GM21515 (cell line): ENCODE measurements around the gene RCAN2.
"Not testable (repeated sequence)": the region's sequence is repeated elsewhere in the genome, so short reads cannot be mapped to it uniquely, and the experiment has no call there.

ENCODE experiments used
- ATAC-seq: cut with Tn5 transposase; IDR thresholded peaks from one replicate; pipeline ENCODE4 v1.9.1; 2021; ENCODE audit not compliant: unreplicated experiment

RCAN2 gene

DNA sequence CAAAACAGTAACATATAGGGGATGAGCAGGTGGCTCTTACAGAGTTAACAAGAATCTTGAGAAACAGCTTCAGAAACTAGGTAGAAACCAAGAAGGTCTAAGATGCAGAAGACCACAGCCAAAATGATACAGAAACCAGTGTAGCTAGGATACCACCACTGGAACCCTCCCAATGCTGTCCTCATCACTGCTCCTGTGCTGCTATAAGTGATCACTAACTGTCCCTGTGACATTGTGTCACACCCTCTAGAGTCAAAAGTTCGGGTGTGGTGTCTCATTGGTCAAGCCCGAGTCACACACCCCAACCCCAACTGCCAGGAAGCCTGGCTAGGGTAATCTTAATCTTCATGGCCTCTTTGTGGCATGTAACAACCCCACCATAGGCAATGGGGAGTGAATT is 153.1 kb downstream of the RCAN2 start:
- peak; percentile 90 for ATAC-seq

DNA sequence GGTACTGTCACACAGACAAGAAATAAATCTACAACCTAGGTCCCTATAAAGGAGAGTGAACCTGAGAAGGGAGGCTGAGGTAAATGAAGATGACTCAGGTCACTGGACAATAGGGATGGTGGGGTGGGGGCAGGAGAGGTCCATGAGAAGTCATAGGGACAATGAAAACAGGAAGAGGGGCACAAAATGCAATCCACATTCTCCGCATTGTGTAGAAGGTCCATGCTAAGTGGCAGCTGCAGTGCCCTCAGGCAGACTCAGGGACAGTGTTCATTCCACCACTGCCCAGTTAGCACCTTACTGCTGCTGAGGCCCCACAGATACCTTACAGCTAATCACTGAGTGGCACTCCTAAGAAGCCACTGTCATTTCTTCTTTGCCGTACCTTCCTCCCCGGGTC is 156.8 kb downstream of the RCAN2 start:
- ATAC-seq, result no peak

DNA sequence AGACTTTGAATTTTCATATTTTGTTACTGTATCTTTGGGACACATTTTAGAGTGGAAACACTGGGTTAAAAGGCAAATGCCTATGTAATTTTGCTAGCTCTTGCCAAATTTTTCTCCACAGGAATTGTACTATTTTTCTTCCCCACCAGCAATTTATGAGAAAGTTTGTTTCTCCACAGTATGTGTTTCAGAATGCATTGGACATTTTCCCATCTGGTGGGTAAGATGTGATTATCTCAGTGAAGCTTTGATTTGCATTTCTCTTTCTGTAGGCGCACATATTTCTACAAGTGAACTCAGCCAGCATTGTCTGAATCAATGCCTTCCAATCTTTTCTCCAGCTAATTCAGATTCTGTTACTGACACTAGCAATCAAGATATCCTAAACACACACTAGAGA is 157.8 kb downstream of the RCAN2 start:
- no peak for ATAC-seq

DNA sequence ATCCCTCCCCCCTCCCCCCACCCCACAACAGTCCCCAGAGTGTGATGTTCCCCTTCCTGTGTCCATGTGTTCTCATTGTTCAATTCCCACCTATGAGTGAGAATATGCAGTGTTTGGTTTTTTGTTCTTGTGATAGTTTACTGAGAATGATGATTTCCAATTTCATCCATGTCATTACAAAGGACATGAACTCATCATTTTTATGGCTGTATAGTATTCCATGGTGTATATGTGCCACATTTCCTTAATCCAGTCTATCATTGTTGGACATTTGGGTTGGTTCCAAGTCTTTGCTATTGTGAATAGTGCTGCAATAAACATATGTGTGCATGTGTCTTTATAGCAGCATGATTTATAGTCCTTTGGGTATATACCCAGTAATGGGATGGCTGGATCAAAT is 158.8 kb downstream of the RCAN2 start:
- not testable (repeated sequence) for ATAC-seq

DNA sequence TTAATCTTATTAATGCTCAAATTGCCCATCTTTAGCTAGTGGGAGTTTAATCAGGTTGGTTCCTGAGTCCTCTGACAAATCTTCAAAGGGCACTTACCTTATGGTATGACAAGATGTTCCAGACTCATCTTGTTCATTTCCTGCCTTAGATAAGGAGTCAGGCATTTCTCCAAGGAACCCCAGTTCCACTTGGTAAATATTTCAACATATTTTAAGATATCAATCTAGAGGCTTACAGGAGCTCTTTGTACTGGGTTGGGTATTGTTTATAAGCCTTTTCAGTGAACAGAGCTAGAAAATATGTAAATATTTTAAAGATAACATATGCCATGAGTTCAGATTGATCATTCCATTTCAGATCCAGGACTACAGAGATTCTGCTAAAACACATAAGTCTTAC is 159.8 kb downstream of the RCAN2 start:
- ATAC-seq, result no peak

DNA sequence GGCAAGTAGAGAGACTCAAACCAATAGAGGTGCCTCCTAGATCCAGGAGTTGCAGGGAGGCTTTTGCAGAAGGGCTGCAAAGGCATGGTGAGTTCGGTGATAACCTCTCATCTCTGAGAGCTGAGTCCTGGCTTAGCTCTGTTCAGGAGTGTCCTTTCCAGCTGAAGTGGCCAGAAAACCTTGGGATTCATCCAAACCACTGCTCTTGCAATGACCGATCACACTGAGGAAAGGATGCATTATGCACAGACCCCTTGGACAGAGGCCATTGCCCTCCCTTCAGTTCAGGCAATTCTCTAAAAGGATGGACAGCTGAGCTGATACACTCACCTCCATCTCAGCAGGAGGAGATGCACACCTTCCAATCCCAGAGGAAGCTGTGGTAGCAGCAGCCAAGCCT is 161.7 kb downstream of the RCAN2 start:
- ATAC-seq, result no peak

DNA sequence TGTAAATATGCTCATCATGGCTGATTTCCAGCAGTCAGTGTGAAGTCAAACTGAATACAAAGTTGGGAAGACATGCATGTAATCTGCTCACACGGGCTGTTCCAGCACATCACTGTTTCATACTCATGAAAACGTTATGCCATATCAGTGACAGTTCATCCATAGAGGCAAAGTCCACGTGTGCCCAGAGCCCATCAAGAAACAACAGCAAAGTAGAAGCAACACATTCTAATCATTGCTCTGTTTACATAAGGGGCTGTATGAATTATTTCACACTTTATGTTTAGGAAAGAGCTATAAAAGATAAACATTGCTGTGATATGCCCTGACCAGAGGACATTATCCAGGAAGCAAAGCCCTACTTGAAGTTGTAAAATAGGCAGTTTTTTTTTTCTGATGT is 163.5 kb downstream of the RCAN2 start:
- no peak for ATAC-seq

DNA sequence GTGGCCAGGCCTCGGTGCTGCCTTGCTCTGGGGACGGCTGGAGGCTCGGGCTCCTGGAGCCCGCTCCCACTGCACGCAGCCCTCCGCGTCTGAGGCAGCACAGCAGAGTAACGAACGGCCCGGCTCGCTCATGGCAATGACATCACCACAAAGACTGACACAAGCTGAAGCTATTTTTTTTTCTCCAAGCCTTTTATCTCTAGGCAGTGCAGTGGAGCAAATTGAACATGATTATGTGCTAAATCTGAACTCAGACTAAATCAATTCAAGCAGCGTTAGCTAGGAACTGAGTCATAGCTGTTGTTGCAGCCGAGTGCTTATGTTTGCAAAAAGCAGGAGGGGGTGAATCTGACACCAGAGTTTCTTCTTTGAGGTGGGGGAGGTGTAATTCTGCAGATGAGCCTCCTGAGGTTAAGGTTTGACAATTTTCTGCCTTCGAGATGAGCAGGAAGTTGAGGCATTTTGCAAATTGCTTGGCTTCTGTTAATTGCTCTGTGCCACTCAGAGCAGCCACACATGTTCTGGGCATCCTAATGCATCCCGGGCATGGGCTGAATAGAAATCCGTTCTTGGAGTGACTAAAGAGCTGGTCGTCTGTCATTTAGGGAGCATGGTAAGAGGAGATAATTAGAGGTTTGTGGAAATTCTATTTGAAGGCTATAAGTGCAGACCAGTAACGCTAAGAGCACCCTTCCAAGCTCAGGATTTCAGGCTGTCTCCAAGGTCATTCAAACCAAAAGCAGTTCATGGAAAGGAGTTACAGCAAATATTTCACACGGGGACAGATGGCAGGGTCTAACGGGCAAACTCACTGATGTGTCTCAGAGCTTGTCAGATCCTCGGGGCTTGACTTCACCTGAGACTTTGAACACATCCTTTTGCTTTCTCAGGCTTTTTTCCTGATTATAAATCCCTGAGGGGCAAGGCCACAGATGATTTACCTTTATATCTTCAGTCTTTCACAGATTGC is 165.4 kb downstream of the RCAN2 start:
- no peak for ATAC-seq

DNA sequence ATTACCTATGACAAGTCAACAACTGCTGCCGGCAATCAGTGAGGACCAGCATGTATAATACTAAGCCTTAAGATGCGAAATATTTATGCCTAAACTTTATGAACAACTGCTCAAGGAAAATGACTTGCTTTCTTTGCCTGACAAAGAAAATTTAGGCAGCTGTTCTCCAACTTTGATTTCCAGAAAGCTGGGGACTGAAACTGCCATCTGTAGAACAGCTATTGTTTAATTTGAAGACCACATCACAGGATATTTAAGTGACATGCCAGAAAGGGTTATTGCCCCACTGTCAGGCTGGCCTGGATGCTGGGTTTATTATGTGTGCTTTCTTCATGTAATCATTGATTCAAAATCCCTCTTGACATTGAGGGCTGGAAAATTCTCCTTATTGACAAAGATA is 166.5 kb downstream of the RCAN2 start:
- no peak for ATAC-seq

DNA sequence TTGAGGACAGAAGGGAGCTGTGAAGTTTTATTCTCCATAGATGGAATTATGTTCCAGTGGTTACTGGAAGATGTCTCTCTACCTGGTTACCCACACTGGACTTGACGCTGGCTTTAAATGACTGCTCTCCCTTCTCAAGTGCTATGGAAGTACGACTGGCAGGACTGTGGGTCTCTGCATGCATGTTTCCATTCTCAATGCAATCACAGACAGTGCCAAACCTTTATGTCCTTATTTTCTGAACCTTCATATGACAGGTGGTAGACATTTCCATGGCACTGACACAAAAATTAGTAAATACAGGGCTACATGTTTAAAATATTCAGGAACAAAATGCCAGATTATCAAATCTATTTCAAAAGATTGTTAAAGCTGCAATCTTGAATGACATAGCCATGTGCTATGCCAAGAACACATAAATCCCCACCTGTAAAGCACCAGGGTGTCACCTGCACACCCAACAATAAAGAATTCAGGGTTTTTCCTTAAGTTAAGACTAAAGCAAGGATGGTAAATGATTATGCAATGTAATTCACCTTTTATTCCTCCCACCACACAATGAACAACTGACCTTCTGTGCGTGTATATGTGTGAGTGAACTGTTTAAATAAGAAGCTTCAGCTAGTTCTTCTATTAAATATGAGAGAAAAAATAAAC is 167.2 kb downstream of the RCAN2 start:
- ATAC-seq, result no peak

DNA sequence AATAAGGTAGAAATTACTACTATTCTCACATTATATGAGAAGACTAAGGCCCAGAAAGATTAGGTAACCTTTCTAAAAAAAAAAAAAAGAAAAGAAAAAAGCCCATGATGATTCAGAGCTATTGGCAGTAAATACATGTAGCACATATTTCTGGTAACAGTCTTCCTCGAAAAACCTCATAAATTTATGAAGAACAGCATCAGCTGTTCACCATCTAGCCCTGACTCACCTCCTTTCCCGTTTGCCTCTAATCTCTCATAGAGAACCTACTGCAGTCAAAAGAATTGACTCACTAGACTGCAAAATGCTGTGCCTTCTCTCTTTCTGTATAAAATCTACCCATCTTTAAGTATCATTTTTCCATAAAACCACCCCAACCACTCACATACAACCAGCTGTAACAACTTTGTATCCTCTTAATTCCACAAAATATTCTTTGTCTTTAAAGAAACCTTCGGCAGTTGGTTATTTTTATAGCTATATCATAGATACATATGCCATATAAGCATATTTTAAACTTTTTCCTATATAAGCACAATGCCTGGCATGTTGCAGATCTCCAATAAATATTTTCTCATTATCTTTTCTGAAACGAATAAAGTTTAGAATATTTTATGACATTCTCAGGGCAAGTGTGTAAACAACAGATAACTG is 167.8 kb downstream of the RCAN2 start:
- no peak for ATAC-seq

DNA sequence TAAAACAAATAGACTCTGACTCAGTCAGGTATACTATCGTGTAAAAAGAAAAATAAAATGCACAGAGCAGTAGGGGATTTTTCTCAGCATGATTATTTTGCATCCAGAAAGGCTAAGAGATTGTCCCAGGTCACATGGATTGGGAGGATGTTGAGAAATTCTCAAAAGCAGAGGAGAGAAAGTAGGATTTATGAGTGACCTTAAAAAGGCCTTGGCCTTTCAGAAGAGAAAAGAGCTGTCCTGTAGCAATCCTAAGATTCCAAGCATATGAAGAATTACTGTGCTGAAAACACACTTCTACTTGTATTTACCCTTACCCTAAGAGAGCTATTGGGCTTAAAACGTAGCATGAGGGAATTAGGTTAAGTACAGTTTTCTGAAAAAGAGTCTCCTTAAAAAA is 170.7 kb downstream of the RCAN2 start:
- no peak for ATAC-seq

DNA sequence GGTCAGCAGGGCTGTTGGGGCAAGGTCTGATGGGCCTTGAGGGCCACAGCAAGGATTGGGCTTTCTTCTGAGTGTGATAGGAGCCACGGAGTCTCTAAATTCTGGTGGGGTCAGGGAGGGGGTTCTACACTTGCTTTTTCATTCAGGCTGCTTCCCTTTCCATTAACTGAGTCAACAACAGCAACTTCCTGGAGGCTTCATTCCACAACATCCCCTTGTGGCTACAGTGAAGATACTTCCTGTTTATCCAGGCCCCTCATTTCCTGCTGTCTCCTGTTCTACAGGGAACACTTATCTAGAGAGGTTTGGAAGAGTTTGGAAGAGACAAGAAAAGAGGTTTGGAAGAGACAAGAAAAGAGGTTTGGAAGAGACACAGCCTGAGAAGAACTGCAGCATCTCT is 175.7 kb downstream of the RCAN2 start:
- no peak for ATAC-seq

DNA sequence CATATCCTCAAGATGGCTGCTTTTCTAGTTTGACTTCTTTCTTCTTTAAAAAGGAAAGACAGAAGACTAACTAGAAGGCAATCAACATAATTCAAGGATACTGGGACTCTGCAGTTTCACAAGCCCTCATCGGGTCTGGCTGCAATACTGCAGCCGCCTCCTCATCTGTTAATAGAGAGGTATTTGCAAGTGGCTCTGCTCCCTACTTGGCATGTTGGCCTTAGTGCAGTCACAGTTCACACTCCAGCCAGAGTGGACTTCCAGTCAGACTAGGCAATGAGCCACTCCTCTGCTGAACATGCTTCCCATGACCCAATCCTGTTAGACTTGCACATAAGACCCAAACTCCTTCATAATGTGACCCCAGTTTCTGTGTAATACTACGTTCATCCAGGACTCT is 178.6 kb downstream of the RCAN2 start:
- no peak for ATAC-seq

DNA sequence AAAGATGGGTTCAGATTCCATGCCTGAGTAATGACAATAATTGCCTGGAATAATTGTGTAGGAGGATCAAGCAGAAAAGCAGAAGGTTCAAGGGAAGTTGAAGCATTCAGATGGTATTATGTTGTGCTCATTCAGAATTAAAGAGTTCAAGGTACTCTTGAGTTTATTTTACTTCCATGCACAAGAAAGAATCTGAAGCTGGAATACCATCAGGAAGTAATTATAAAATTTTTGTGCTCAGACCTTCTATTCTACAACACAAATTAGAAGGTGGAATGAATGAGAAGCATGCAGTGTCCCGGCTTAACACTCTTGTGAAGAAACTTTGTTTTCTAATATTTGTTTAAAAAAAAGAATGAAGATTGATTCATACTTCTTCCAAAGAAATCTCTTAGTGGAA is 181.1 kb downstream of the RCAN2 start:
- ATAC-seq, result no peak

DNA sequence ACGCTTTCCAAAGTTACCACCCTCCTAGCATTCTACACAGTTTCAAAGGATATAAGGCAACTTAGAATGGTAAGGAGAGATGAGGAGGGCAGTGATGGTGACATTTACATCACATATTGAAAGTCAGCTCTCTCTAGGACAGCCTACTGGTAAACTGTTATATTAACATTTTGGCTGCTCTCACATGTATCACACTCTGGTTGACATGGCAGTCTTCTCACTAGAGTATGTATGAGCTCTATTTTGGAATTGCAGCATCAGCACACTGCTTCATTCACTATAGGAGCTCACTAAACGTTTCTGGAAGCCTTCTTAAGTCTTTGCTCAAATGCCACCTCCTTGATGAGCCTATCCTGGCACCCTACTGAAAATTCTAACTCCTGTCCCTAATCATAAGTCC is 184.8 kb downstream of the RCAN2 start:
- ATAC-seq, result no peak

DNA sequence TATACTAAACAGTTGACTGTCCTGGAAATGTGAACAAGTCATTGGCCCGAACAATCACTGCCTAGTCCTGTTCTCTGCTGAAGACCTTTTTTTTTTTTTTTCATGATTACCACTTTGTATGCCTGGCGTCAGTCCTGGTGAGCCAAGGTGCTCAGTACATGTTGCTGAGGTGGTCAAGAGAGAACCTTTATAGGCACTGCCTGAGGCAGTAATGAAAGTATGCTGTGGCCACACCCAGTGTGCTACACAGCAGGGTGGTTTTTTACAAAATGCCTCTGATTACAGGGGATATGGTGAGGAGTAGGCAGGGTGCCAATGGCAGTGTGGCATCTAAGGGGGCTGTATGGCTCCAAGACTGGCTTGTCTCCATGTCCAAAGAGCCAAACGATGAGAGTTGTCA is 185.4 kb downstream of the RCAN2 start:
- ATAC-seq, result no peak

DNA sequence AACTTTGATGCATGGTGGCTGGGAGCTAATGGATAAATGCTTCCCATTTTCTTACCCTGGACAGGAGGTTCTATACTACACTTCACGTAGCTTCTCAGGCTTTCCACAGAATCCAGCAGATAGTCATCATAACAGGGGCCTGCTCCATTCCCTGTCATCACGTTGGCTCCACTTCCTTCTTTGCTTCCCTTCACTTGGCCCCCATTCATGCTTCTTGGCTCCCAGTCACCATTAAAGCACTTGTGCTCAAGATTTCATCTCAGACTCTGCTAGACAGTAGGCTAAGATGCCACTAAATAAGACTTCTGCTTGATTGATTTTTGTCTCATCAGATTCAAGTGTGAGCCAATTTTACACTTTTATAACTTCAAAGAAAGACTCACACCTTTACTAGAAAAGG is 186.0 kb downstream of the RCAN2 start:
- no peak for ATAC-seq

DNA sequence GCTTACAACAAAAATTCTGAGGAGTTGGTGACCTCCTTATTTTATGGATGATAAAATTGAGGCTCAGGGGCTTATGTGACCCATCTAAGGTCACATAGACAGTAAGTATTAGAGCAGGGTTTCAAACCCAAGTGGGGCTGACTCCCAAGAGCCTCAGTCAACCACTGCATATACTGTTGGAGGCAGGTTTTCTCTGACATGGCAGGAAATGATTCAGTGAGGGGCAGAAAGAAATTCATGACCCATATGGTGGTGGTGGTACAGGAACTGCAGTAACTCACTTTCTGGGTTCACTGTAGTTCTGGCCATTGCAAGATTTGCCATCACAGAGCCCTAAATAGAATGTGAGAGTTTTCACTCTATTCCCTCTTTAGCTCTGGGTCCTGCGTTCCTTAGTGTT is 188.4 kb downstream of the RCAN2 start:
- ATAC-seq, result no peak

DNA sequence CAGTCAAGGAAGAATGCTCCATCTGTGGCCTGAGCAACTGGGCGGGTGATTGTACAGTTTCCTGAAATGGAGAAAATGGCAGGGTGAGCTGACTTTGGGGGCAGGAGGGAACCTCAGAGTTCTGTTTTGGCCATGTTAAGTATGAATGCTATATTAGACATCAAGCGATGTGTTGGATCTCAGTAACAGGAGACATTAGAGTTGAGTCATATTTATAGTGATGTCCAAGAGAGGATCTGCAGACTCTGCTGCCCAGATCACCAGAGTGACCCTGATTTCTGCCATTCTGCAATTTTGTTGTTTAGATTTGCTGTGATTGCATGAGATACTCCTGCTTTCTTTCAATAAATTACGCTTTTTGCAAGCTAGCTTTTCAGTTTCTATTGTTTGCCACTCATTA is 189.1 kb downstream of the RCAN2 start:
- ATAC-seq, result no peak

DNA sequence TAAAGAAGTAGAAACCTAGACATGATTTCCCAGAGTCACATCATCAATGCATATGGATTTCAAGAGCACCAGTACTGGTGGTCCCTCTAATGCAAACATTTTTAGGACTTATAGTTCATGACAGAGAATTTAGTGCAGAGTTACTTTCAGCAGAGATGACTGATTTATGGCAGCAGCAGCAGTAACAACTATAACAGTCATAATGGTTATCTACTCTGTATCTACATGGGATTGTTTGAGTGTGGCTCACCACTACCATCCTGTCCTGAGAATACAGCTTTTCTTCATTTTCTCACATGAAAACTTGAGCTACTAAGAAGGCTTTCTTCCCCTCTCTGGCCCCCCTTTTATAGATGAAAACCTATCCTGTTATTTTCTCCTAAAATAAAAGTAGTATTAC is 192.0 kb downstream of the RCAN2 start:
- ATAC-seq, result no peak

DNA sequence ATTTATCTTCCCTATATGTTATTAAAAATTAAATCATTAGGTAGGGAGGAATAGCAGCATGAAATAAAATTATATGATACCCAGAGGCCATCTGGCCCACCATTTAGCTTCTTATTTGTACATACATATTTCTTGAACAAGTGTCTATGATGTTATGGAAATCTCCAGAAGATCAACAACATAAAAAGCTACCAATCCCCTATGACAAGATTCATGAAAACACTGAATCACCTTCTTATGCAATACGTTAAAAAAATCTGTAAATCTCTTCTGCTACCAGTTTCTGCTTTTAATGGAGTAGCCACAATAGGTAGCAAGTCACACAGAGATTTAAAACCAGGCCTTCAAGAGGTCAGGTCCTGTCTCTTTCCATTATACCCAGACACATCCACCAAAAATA is 194.7 kb downstream of the RCAN2 start:
- no peak for ATAC-seq
